HG02870 (cell line): ENCODE measurements around the gene UCK1.

Experiments
- ATAC-seq: cut with Tn5 transposase; IDR thresholded peaks from one replicate; pipeline ENCODE4 v1.9.1; 2021; ENCODE audit warnings: mild to moderate bottlenecking, moderate library complexity; ENCODE audit not compliant: unreplicated experiment

UCK1 gene

GRCh38 chr9:131499254-131499767, 31.8 kb downstream of the UCK1 start:
- ATAC-seq, result no peak

DNA sequence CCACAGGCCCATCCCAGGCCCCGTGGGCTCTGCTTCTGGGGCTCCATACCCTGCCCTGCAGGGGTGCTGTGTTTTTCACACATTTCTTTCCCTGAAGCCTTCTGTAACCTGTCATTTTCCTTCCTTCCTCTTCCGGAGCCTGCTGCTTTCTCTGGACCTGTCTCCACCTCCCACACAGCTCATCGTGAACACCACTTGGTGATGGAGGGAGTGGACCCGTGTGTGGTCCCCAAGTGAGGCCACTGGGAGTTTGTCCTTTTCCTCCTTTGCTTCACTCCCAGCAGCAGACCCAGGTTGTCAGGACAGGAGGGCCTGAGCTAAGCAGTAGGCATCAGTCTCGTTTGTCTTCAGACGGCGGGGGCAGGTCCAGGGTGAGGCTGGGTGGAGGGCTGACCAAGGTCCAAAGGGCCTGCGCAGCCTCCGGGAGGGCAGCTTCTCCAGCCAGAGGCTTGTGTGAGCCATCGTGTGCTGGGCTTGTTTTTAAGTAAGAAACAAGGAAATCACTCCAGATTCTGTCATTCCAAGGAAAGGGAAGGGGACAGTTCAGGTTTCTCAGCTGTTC, 34.1 kb downstream of the UCK1 start:
- no peak for ATAC-seq

GRCh38 chr9:131495785-131496184, 35.3 kb downstream of the UCK1 start:
- ATAC-seq, result no peak

DNA sequence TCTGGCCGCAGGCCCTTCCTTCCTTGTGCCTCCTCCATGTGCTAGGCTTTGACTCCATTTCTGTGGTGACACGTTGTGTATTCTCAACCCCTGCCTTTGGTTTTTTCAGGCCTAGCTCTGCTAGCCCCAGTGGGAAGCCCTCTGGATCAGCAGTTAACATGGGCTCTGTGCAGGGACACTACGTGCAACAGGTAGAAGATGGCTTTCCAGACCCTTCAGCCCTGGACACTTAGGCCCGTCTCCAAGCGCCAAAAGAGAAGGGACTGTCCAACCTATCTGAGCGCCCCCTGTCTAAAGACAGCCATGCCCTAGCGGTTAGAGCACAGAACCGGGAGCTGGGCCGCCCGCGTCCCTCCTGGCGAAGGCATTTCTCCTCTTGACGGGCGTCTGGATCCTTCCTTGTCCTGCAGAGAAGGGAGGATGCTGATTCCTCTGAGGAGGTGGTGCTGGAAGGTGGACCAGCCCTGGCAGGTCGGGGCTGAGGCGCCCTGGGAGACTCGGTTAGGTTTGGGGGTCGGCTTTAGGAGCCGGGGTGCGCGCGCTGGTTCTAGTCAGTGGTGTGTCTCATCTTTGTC, 36.7 kb downstream of the UCK1 start:
- no peak for ATAC-seq

GRCh38 chr9:131492070-131492469, 39.0 kb downstream of the UCK1 start:
- no peak for ATAC-seq

GRCh38 chr9:131491001-131491710, 39.9 kb downstream of the UCK1 start:
- no peak for ATAC-seq

DNA sequence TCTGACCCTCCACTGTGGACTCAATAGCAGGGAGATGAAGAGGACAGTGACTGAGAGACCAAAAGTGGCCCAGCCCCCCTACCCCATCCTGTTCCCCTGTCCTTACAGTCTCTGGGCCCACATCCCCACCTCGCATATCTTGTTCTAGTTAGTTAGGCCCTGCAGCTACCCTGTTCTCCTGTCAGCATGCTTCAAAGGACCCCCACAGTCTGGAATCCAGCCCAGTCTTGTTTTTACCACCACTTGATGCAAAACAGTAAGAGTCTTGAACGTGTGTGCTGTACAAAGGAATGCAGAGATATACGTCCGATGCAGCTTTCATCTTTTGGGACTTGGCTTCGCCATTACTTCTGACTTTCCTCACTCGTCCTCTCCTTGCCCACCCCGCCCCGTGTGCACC, 40.5 kb downstream of the UCK1 start:
- ATAC-seq, result no peak

DNA sequence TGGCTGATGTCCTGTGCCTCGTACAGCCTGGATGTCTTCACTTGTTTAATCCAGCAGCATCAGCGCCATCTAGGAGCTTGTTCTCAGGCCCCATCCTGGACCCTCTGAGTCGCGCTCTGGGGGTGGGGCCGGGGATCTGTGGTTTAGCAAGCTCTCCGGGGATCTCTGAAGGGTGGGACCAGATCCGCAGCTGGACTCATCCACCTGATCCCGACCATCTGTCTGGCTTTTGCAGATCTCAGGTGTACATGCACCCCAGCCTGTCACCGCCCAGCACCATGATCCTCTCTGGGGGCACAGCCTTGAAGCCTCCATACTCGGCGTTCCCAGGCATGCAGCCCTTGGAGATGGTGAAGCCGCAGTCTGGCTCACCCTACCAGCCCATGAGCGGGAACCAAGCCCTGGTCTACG, 43.4 kb downstream of the UCK1 start:
- no peak for ATAC-seq

DNA sequence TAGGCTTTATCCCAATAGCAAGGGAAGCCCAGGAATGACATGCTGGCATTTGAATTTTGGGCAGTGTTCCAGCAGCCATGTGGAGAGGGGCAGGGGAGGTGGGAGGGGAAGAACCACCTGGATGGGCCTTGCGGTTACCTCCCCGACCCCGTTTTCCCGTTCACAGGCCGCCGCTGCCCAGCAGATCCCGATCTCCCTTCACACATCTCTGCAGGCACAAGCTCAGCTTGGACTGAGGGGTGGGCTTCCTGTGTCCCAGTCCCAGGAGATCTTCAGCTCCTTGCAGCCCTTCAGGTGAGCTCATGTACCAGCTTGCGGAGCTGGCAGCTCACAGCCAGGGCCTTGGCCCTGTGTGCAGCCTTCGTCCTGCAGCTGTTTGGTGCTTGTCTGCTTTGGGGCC, 44.1 kb downstream of the UCK1 start:
- no peak for ATAC-seq

DNA sequence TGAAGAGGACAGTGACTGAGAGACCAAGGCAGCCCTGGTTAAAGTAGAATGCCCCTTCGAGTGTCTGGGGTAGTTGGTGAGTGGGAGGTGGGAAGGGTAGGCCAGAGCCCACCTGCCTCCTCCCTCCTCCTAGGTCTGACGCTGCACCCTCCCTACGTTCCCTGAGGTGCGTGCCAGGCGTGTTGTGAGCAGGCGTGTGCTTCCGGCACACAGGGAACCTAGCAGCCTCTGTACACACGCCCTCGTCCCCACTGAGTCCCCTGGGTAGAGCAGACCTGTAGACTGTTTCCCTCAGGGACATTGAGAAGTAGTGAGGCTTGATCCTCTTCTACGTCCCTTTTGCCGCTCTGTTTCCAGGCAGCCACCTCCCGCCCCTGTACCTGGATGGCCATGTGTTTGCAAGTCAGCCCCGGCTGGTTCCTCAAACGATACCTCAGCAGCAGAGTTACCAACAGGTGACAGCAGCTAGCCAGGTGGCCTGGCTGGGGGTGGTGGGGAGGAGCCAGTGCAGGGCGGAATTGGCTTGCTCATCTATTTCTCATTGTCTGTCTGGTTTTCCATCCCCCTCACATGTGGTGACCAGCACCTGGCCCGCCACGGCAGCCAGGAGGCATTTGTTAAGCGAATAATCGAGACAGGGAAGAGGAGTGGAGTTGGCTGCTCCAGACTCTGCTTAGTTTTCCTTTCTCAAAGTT, 45.2 kb downstream of the UCK1 start:
- no peak for ATAC-seq

GRCh38 chr9:131485206-131485605, 45.9 kb downstream of the UCK1 start:
- ATAC-seq, result no peak

DNA sequence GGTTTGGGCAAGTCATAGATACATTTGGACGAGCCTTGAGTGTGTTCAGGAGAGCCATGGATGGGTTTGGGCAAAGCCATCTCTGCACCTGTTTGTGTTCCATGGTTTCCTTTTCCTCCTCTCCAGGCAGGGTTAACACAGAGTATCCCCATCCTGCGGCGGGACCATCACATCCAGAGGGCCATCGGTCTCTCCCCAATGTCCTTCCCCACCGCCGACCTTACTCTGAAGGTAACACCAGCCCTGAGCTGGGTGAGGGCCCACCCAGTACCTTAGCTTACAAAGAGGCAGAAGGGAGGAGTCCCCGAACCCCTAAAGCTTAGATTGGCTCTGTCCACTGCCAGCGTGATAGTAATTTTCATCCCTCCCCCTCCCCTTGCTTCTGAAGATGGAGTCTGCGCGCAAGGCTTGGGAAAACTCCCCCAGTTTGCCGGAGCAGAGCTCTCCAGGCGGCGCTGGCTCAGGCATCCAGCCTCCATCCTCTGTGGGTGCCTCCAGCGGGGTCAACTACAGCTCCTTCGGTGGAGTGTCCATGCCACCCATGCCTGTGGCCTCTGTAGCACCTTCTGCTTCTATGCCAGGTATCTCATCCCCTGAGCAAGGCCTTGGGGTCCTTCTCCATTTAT, 46.4 kb downstream of the UCK1 start:
- no peak for ATAC-seq

DNA sequence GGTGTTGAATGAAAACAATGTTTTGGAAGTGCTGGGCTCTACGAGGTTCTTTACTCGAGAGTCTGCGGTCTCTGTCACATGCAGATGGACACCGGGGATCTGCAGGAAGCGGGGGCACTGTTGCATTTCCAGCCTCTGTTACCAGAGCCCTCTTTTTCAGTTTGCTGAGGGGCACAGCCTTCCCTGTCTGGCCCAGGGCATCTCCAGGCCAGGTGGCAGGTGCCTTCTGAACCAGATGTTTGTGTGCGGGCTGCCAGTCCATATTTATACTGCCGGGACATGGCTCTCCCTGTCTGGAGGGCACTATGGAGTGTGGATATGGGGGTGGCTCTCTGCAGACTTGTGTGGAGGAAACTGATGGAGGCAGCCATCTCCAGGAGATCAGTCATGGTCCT, 47.0 kb downstream of the UCK1 start:
- no peak for ATAC-seq

GRCh38 chr9:131483319-131484050, 47.6 kb downstream of the UCK1 start:
- no peak for ATAC-seq

- no peak for ATAC-seq
Measured at GRCh38 chr9:131482343-131483006, 48.6 kb downstream of the UCK1 start.

DNA sequence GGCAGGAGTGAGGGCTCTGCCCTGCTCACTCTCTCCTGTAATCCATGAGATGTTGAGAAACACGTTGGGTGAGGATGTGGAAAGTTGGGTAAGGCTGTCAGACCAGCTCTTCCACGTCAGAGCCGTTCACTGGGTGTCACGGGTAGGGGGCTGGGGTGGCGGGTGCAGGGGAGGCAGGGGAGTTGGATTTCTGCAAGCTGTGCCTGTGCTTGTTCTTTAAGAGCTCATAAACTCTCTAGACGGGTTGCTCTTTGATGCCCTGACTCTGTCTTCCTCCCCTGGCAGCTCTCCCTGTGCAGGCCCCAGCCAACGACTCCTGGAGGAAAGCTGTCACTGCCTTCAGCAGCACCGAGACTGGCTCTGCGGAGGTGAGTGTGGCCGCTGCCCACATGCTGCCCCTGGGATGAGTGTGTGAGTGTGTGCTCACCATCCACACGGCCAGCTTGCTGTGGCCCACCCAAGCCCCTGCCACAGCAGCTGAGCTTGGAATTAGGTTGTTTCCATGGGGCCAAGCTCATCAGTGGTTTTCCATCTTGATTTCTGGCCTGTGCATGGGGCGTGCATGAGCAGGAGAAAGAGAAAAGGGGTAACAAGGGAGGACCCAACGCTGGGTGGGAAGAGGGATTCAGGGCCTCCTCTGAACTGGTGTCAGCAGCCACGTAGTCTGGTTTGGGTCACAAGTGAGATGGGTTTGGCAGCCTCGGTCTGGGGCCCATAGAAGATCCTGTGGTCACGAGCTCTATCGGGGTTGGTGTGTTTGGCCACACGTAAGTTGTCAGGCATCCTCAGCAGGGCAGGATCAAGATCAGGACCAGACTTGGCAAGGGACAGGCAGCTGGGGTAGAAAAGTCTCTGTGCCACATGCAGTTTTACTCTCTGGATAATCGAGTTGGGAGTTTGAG, 49.4 kb downstream of the UCK1 start:
- ATAC-seq, result no peak

DNA sequence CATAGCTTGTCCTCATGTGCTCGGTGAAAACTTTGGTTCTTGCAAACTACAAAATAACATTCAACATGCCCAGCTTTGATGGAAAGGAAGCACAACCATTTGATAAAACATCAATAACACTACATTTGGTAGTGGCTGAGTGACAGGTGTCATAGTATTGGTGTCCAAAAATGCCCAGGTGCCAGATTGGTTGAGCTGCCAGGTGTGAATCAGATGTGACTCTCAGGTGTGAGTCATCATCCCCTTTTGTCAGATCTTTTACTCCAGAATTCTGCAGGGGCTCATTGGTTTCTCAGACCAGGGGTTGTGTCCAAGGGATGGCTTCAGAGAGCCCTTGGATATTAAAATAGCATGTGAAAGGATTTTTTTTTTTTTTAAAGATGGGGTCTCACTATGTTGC, 50.8 kb downstream of the UCK1 start:
- ATAC-seq, result no peak

GRCh38 chr9:131478911-131479310, 52.2 kb downstream of the UCK1 start:
- ATAC-seq, result no peak

- ATAC-seq, result no peak
Measured at GRCh38 chr9:131478421-131478868, 52.6 kb downstream of the UCK1 start.
